GM21576 (cell line): ENCODE data around the gene NPIPB6.

Source experiments
- ATAC-seq: cut with Tn5 transposase; IDR thresholded peaks from one replicate; pipeline ENCODE4 v1.9.1; 2021; ENCODE audit warnings: mild to moderate bottlenecking, moderate library complexity; ENCODE audit not compliant: unreplicated experiment

The NPIPB6 gene

DNA sequence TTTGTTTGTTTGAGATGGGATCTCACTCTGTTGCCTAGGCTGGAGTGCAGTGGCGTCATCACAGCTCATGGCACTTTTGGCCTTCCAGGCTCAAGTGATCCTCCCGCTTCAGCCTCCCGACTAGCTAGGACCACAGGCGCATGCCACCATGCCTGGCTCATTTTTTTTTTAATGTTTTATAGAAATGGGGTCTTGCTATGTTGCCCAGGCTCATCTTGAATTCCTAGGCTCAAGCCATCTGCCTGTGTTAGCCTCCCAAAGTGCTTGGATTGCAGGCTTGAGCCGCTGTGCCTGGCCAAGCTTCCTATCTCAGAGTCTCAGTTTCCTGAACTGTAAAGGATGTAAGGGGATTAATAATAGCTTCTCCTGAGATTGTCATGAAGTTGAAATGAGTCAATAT lies 63.0 kb downstream of the NPIPB6 start:
- ATAC-seq: no peak

DNA sequence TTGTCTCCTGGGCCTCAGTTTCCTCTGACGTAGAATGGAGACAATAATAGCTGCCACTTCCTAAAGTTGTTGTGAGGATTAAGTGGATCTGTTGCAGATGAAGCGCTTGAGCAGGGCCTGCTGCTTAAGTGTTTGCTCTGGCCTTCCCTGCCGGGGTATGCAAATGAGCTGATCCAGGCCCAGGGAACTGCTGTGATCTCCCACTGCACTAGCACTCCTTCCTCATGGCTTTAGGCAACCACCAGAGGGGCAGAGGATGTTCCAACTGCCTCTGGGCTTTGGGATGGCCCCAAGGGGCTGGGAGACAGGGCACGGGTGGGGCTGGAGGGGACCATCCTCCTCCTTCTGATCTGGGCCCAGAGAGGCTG lies 64.8 kb downstream of the NPIPB6 start:
- ATAC-seq: no peak

DNA sequence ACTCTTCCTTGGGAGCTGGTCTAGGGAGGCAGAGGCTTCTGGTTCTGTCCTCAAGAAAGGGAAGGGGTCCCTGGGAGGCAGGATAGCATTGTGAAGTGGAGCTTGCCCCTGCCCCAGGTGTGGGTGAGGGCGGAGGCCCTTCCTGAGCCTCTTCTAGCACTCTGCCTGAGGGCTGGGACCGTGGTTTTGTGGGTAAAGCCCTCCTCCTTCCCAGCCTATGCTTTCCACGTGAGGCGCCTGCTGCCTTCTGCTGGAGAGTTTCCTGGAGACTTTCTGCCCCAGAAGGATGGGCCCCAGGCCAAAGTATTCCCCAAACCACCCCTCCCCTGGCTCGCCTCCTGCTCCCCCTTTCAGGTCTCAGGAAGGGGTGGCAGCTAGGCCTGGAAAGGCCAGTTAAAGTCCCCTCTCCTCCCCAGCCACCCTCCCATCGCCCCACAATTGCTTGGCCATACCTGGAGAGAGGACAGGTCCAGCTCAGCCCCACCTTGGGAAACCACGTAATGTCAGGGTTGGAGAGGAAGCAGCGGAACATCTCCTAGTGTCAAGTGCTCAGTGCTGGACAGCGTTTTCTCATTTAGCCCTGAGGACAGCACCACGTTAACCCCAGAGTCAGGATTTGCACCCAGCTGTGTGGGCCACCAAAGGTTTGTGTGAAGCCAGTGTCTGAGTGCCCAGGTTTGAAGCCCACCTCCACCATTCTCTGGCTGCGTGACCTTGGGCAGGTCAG lies 65.4 kb downstream of the NPIPB6 start:
- ATAC-seq: no peak

- no peak for ATAC-seq
Observed at GRCh38 chr16:28297308-28297707, 66.0 kb downstream of the NPIPB6 start.

DNA sequence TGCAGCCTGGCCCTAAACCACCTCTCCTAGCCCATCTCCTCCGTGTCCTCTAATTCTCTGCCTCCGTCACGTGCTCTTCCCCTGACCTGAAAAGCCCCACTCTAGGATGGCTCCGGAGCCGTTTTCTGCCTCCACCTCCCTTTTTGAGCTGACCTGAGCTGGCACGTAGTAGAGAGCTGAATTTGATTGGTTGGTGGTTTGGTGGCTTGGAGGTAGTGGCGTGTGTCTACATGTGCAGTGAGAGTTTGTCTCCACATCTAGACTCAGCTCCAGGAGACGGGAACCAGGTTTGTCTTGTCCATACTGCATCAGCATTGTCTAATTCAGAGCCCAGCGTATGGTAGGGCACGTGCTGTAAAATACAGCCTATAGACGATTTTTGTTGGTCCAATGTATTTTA lies 68.0 kb downstream of the NPIPB6 start:
- no peak for ATAC-seq

DNA sequence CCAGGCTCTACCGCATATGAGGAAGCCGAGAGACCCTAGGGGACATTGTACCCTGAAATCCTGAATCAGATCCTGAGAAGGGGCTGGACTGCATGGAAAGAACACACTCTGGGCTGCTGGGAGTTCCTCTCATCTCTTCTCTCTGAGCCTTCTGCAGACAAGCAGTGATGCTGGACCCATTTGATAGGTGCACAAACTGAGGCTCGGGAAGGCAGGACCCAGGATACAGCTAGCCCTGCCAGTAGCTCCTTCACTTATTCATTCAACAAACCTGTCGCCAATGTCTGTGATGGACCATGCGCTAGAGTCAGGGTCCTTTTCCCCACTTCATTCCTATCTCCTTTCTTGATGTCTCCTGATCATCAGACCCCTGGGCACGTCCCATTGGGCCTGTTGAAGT lies 69.1 kb downstream of the NPIPB6 start:
- no peak for ATAC-seq

DNA sequence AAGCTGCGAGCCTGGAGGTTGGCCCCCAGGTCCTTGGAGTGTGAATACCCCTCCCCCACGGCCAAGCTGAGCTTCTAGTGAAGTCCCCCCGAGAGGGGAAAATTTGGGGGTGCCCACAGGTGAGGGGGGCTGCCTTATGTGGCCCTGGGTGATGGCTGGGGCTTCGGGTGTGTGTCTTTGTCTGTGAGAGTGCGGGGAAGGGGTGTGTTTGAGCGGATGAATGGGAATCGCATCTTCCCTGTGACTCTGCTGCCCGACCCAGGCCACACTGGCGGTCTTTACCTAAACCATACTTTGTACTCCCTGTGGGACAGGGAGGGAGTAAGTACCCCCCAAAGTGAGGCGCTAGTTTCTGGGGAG lies 69.7 kb downstream of the NPIPB6 start:
- no peak for ATAC-seq

GRCh38 chr16:28292731-28293600 lies 70.3 kb downstream of the NPIPB6 start:
- ATAC-seq: no peak
